GM12878 (cell line): ENCODE measurements around the gene GPC2. TPM values are rescaled to one million over a fixed set of nuclear protein-coding genes. Genes with fewer than 3 reads are reported as not detected.

Source experiments
- ATAC-seq: fragments of 200-7000 bp; cut with Tn5 transposase; 3 replicates; pipeline ENCODE4 v1.9.1; 2020; ENCODE audit warnings: mild to moderate bottlenecking, moderate library complexity
- BruUV-seq: library from RNA; stranded (reverse); fragments of 400-500 nt; replicated peaks from 2 replicates; lab custom pipeline; 2021; lab: Mats Ljungman, UMichigan
- CTCF ChIA-PET: fragments of 300-600 bp; sonication (Branson Sonifier 250); formaldehyde crosslinking; extraction: SDS; loops from one replicate; lab custom pipeline; 2021; ENCODE audit warnings: inconsistent platforms; lab: Yijun Ruan, JAX
- POLR2A ChIA-PET: fragments of 350-600 bp; formaldehyde crosslinking; extraction: SDS; loops from one replicate; lab custom pipeline; 2021; ENCODE audit warnings: inconsistent platforms; lab: Charles Lee
- RAD21 ChIA-PET: fragments of 300-600 bp; sonication (Branson Sonifier 250); formaldehyde crosslinking; loops from one replicate; lab custom pipeline; 2023; ENCODE audit warnings: antibody characterized with exemption; ENCODE audit not compliant: unreplicated experiment; lab: Charles Lee
- SMC1A ChIA-PET: fragments of 300-600 bp; sonication (Branson Sonifier 250); formaldehyde crosslinking; loops from one replicate; lab custom pipeline; 2023; ENCODE audit not compliant: unreplicated experiment, uncharacterized antibody; lab: Charles Lee
- DNase-seq: peaks from one replicate; pipeline ENCODE4 v3.0.0-alpha.2; 2011; ENCODE audit warnings: low read depth, low spot score
- FAIRE-seq: peaks from 3 replicates; lab custom pipeline; 2011; peaks lifted over from hg19 to GRCh38; lab: Jason Lieb, UNC
- H2AFZ ChIP-seq: 2 replicates; pipeline ENCODE4 v1.6.0; 2011; ENCODE audit warnings: low read depth, low read length, control low read depth; ENCODE audit not compliant: control insufficient read depth
- H3K27ac ChIP-seq: 2 replicates; pipeline ENCODE4 v1.5.1; 2011; ENCODE audit warnings: control low read depth; ENCODE audit not compliant: control insufficient read depth, insufficient read depth
- H3K27me3 ChIP-seq, 2 experiments: replicated peaks in 1 of 2; 2 replicates each; pipeline versions ENCODE4 v1.6.0 to v1.6.1; 2011; ENCODE audit warnings: low read length in 1 of 2; ENCODE audit not compliant: control insufficient read depth in 2 of 2, insufficient read depth in 2 of 2
- H3K36me3 ChIP-seq, 2 experiments: 2 replicates each; pipeline ENCODE4 v1.5.1; 2011; ENCODE audit warnings: low read length in 1 of 2; ENCODE audit not compliant: control insufficient read depth in 2 of 2, insufficient read depth in 2 of 2
- H3K4me1 ChIP-seq: 2 replicates; pipeline ENCODE4 v1.6.1; 2011; ENCODE audit warnings: mild to moderate bottlenecking, low read length, moderate library complexity, mixed read lengths; ENCODE audit not compliant: control insufficient read depth, insufficient read depth
- H3K4me2 ChIP-seq: 2 replicates; pipeline ENCODE4 v1.6.0; 2011; ENCODE audit warnings: control low read depth; ENCODE audit not compliant: control insufficient read depth, insufficient read depth
- H3K4me3 ChIP-seq: fragments of 200-600 bp; sonication (generic); 2 replicates; pipeline ENCODE4 v1.5.1; 2016
- H3K79me2 ChIP-seq: 2 replicates; pipeline ENCODE4 v1.6.0; 2011; ENCODE audit warnings: low read length; ENCODE audit not compliant: control insufficient read depth, insufficient read depth
- H3K9ac ChIP-seq: 2 replicates; pipeline ENCODE4 v1.8.0; 2011; ENCODE audit warnings: low read length, control low read depth, mixed read lengths; ENCODE audit not compliant: control insufficient read depth, insufficient read depth
- H3K9me3 ChIP-seq: replicated peaks from 3 replicates; pipeline ENCODE4 v1.5.1; 2011; ENCODE audit warnings: mild to moderate bottlenecking, low read length; ENCODE audit not compliant: control insufficient read depth, insufficient read depth
- H4K20me1 ChIP-seq: 2 replicates; pipeline ENCODE4 v1.6.0; 2011; ENCODE audit not compliant: control insufficient read depth, insufficient read depth
- WGBS: methylation state at CpG from one replicate; pipeline ENCODE4 v1.1.6; 2016; ENCODE audit warnings: low lambda C conversion rate; ENCODE audit not compliant: insufficient replicate concordance, insufficient coverage; ENCODE audit errors: missing lambda C conversion rate; 5-methylcytosine and 5-hydroxymethylcytosine counted together
- in situ Hi-C: fragments of 300-500 bp; cut with MboI; formaldehyde crosslinking; loops from 9 replicates; pipeline ENCODE4 v1.14.3; 2018; ENCODE audit warnings: mixed read lengths
- intact Hi-C: fragments of 100-400 bp; cut with micrococcal nuclease; formaldehyde crosslinking; loops from one replicate; pipeline ENCODE4 v1.14.2; 2022; ENCODE audit not compliant: unreplicated experiment
- polyA plus RNA-seq, 11 experiments: library from polyadenylated mRNA; depleted of rRNA in 4 of 11; unstranded in 6 of 11; stranded (reverse) in 5 of 11; fragments of >200 nt; fragmentation: Nextera tagmentation in 4 of 11; fragmentation: Illumina TruSeq in 1 of 11; extraction: Ambion mirVana in 4 of 11; extraction: Trizol in 1 of 11; gene quantifications; 1 replicate in 1 of 11; 2 replicates in 10 of 11; pipeline versions ENCODE4 v1.2.1 to v1.2.3, GENCODE V29; 2011 to 2016; ENCODE audit warnings: inconsistent platforms in 2 of 11, missing spikeins in 2 of 11, low read depth in 1 of 11
- total RNA-seq, 4 experiments: library from RNA; depleted of rRNA in 3 of 4; stranded (reverse); fragments of >200 nt in 3 of 4; fragmentation: Illumina TruSeq in 1 of 4; extraction: Trizol in 1 of 4; gene quantifications; 2 replicates each; pipeline versions ENCODE4 v1.2.1 to v1.2.3, GENCODE V29; 2013 to 2021
- TF ChIP-seq, protein P1 (sequence below): fragments of 450-650 bp; IDR thresholded peaks from 2 replicates; pipeline ENCODE4 v1.6.1; 2018; ENCODE audit warnings: borderline replicate concordance, mild to moderate bottlenecking; ENCODE audit not compliant: partially characterized antibody

Gene GPC2
- total and polyA plus RNA-seq, 10 of the 15 experiments (the other 5 are each of a cell fraction or from before 2014, with no cell fraction given), result 0.19 to 6.3 (median 0.77) TPM

GRCh38 chr7:100128637-100128963, 48.6 kb downstream of the GPC2 start:
- CTCF ChIA-PET, result interaction anchor here (0.5 to 7.9 kb wide), 14 partner anchors 9 to 216 kb away, joined by 3 to 107 read pairs (median 4); partner anchors contain the start of genes AZGP1, MCM7 and PVRIG
- TF ChIP-seq, protein P1, sequence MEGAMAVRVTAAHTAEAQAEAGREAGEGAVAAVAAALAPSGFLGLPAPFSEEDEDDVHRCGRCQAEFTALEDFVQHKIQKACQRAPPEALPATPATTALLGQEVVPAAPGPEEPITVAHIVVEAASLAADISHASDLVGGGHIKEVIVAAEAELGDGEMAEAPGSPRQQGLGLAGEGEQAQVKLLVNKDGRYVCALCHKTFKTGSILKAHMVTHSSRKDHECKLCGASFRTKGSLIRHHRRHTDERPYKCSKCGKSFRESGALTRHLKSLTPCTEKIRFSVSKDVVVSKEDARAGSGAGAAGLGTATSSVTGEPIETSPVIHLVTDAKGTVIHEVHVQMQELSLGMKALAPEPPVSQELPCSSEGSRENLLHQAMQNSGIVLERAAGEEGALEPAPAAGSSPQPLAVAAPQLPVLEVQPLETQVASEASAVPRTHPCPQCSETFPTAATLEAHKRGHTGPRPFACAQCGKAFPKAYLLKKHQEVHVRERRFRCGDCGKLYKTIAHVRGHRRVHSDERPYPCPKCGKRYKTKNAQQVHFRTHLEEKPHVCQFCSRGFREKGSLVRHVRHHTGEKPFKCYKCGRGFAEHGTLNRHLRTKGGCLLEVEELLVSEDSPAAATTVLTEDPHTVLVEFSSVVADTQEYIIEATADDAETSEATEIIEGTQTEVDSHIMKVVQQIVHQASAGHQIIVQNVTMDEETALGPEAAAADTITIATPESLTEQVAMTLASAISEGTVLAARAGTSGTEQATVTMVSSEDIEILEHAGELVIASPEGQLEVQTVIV, result no peak
- TF ChIP-seq, all 136 proteins: peak for 0
- Histone ChIP-seq H3K9me3 (no peaks in the 10 kb centered on the region), H3K4me2 (peak overlapping the region; percentile 81), H3K4me3 (no peak overlapping the region), H3K4me1 (peaks cover 17% of the 10 kb centered on the region), H3K27ac (no peak overlapping the region), H4K20me1 (no peaks in the 10 kb centered on the region), H3K36me3 (no peaks in the 10 kb centered on the region), H3K27me3 (no peaks in the 10 kb centered on the region), H3K79me2 (peaks cover 13% of the 10 kb centered on the region), H2AFZ (no peak overlapping the region), H3K9ac (no peak overlapping the region)
- intact Hi-C loops, result loop anchor here (5.0 kb wide), 2 partner anchors 136 to 151 kb away; partner anchors contain the start of gene AZGP1
- ChIA-PET POLR2A (interaction anchor here (0.6 to 2.2 kb wide), 6 partner anchors 9 to 442 kb away, joined by 3 to 8 read pairs (median 4); partner anchors contain the start of genes AP4M1, CNPY4, MCM7 and TRIM4), SMC1A (interaction anchor here (0.6 to 3.1 kb wide), 12 partner anchors 10 to 215 kb away, joined by 3 to 17 read pairs (median 4); partner anchors contain the start of genes AP4M1 and MCM7), RAD21 (interaction anchor here (1.4 to 5.1 kb wide), 9 partner anchors 9 to 214 kb away, joined by 3 to 31 read pairs (median 7); partner anchors contain the start of gene ZKSCAN1)
- DNase-seq, result no peak
- 0% methylated on average over 1 of the region's 1 CpG for WGBS
- no peak for ATAC-seq
- FAIRE-seq, result no peak
- in situ Hi-C loops, result no loop called here
- BruUV-seq, result no TSS peak
